Sciatic nerve (tissue), 2 donors: ENCODE measurements around the gene CBFA2T3. TPM values are rescaled to one million over a fixed set of nuclear protein-coding genes. Genes with fewer than 3 reads are reported as not detected.

ENCODE experiments used
- ATAC-seq: fragments of 200-7000 bp; cut with Tn5 transposase; one replicate; pipeline ENCODE4 v1.9.1; 2020; ENCODE audit warnings: mild to moderate bottlenecking, moderate library complexity
- DNase-seq: peaks from one replicate; pipeline ENCODE4 v3.0.0-alpha.2; 2020; ENCODE audit warnings: low spot score
- intact Hi-C: fragments of 100-400 bp; cut with DNase I; formaldehyde crosslinking; loops from one replicate; pipeline ENCODE4 v1.14.2; 2022
- total RNA-seq: library from RNA; stranded (reverse); fragmentation: NEBNext Ultra II Directional; extraction: Animal tissue kit (Norgen Biotek cat#: 25700); gene quantifications from one replicate; pipeline ENCODE4 v1.2.1, GENCODE V29; 2021
- donor health status: DM: no; HTN: no; CAD: no.
- donor health status: DM: no; HTN: no; CAD: no.

The CBFA2T3 gene
- total RNA-seq, 1 donor from 2014 or later, result 8.2 TPM

DNA sequence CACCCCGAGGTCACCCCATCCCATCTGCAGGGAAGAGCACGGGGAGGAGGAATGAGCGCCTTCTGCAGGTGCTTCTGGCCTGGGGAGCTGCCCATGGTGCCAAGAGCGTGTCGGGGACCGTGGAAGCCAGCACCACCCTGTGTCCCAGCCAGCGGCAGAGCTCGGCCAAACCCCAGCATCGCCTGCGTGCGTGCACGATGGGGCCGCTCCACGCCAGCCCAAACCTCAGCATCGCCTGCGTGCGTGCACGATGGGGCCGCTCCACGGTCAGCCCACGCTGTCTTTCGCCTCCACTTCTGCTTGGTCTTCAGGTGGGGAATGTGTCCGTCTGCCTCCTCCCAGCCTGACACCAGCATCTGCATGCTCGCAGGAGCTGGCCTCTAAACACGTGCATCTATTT lies 134.2 kb downstream of the CBFA2T3 start:
- ATAC-seq (no peak), DNase-seq (no peak)
- intact Hi-C loops, result no loop called here

- ATAC-seq (no peak), DNase-seq (no peak)
- intact Hi-C loops, result no loop called here
Measured at GRCh38 chr16:88842308-88842756, 134.7 kb downstream of the CBFA2T3 start.

DNA sequence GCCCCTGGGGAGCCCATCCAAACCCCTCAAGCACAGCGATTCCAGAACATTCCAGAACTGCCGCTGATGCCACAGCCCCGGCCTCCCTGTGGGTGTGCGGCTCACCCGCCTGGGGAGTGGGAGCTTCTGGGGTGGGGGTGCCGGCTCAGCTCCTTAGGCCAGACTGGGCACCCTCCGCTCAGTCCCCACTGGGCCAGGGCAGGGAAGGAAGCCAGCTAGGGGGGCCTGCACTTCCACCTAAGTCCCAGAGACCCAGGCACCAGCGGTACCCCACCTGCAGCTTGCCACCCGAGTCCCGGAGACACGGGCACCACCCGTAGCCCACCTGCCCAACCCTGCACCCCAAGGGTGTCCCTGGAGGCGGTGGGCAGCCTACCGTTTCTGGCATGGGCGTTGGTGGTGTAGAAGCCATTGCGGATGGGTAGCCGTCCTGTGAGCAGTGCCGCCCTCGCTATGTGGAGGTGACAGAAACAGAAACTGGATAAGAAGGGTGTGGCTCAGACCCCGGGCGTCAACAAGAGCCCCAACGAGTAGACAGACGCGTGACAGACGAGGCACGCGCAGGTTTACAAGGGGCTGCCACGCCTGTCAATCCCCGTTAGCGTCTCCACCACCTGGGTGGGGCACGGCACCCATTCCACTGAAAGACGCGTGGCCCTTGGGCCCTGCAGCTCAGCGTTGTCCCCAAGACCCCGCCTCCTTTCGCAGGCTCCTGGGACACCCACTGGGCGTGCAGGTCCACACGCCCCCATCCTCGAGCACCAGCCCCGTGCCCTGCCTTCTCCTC lies 135.3 kb downstream of the CBFA2T3 start:
- ATAC-seq (no peak), DNase-seq (no peak)
- intact Hi-C loops, result no loop called here

- no peak for DNase-seq
- intact Hi-C loops, result no loop called here
- ATAC-seq, result no peak
Measured at GRCh38 chr16:88840600-88841215, 136.3 kb downstream of the CBFA2T3 start.

GRCh38 chr16:88839745-88840599 lies 137.0 kb downstream of the CBFA2T3 start:
- ATAC-seq (no peak), DNase-seq (no peak)
- intact Hi-C loops, result no loop called here

DNA sequence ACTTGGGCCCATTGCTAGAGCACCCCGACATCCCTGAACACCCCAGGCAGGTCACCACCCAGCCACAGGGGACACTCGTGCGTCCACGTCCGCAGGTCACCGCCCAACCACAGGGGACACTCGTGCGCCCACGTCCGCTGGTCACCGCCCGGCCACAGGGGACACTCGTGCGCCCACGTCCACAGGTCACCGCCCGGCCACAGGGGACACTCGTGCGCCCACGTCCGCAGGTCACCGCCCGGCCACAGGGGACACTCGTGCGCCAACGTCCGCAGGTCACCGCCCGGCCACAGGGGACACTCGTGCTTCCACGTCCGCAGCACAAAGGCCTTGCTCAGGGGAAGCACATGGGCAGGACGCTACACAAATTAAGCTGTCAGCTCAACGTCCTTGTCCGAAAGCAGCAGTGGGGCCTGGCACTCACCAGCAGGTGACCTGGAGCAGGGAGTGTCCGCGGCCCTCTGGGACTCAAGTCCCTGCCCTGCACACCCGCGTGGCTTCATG lies 137.9 kb downstream of the CBFA2T3 start:
- no peak for DNase-seq
- intact Hi-C loops, result no loop called here
- no peak for ATAC-seq

DNA sequence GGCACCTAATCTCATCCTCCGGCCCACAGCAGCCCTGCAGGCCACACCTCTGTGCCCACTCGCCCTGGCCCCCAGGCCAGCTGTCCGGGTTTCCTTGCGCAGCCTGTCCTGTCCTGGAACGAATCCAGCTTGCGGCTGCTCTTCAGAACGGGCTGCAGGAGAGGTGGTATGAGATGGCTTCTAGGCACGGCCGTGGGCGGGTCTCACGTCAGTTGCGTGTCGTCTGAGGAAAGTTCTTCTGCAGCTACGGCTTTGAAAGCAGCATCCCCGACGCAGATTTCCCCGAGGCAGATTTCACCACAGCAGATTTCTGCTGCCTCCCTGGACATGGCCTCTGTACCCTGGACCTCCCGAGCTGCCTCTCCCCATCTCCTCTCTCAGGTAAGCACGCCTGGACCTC lies 138.4 kb downstream of the CBFA2T3 start:
- DNase-seq (no peak), ATAC-seq (no peak)

DNA sequence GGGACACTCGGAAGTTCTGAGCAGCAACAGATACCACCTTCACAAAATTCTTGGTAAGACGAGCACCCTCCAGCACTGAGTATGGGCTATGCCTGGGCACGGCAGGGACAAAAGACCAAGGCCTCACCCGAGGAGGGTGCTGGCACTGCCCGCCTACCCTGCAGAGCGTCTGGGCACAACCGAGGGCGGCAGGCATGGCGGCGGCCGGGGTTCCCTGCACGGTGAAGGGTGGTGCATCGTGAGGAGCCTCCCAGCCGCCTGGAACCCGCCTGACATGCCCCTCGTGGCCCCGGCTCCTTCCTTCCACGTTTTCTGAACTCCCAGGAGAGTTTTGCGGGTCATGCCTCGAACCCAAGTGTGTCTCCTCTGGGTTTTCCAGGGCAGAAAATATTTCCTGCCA lies 139.2 kb downstream of the CBFA2T3 start:
- ATAC-seq (no peak), DNase-seq (no peak)
- intact Hi-C loops, result no loop called here

More for the DNA sequence above, 138.4 kb downstream of the CBFA2T3 start:
- intact Hi-C loops, result no loop called here

GRCh38 chr16:88836791-88837190 lies 140.2 kb downstream of the CBFA2T3 start:
- intact Hi-C loops, result no loop called here
- DNase-seq, result no peak
- no peak for ATAC-seq

DNA sequence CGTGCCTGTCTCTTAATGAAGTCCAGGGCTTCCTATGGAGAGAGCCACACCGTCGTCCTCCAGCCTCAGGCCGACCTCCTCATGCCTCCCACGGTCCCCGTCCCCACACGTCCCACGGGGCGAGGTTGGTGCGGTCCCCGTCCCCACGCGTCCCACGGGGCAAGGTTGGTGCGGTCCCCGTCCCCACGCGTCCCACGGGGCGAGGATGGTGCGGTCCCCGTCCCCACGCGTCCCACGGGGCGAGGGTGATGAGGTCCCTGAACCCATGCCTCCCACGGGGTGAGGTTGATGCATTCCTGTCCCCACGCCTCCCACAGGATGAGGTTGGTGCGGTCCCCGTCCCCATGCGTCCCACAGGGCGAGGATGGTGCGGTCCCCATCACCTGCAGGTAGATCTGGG lies 141.2 kb downstream of the CBFA2T3 start:
- intact Hi-C loops, result no loop called here
- DNase-seq (no peak), ATAC-seq (no peak)

DNA sequence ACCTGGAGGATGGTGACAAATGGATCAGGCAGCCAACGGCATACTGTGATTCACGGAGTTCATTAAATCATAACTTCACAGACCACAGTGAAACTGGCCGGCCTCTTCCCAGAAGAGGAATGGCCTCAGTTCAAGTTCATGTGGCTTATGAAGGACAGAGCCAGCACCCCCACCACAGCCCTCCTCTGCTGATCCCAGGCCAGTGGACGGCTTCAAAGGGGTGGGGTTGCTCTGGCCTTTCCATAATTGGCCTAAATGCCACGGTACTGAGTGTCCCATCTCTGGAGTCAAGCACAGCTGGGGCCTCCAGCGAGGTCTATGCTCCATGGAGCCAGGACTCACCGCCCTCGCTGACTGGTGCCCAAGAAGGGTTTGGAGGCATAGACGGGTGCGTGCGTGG lies 141.6 kb downstream of the CBFA2T3 start:
- no peak for DNase-seq
- intact Hi-C loops, result no loop called here
- ATAC-seq, result peak; percentile 79

DNA sequence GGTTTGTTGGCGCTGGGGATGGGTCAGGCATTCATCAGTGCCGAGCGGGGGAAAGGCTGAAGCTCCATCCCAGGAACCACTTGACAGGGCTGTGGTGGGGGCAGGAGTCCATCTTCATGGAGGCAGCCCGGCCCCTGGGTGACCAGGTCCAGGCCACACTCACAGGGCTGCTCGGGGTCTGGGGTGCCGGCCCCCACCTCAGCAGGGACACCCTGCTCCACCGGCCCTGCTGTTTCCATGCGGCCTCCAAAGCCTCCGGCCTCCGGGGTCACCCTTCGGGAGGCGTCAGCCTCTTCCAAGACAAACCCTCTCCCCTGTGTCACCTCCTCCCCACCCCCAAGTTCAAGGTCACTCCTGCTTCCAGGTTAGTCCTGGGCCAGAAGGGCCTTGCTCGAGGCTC lies 142.3 kb downstream of the CBFA2T3 start:
- ATAC-seq, result no peak
- no peak for DNase-seq
- intact Hi-C loops, result no loop called here

- DNase-seq, result no peak
- intact Hi-C loops, result no loop called here
- no peak for ATAC-seq
Measured at GRCh38 chr16:88833086-88833485, 143.9 kb downstream of the CBFA2T3 start.

GRCh38 chr16:88831838-88832237 lies 145.2 kb downstream of the CBFA2T3 start:
- ATAC-seq (no peak), DNase-seq (no peak)
- intact Hi-C loops, result no loop called here

GRCh38 chr16:88830783-88831182 lies 146.2 kb downstream of the CBFA2T3 start:
- ATAC-seq (no peak), DNase-seq (no peak)
- intact Hi-C loops, result no loop called here

GRCh38 chr16:88830258-88830657 lies 146.7 kb downstream of the CBFA2T3 start:
- intact Hi-C loops, result no loop called here
- ATAC-seq (no peak), DNase-seq (no peak)

GRCh38 chr16:88828711-88829110 lies 148.3 kb downstream of the CBFA2T3 start:
- no peak for DNase-seq
- ATAC-seq, result no peak
- intact Hi-C loops, result no loop called here

DNA sequence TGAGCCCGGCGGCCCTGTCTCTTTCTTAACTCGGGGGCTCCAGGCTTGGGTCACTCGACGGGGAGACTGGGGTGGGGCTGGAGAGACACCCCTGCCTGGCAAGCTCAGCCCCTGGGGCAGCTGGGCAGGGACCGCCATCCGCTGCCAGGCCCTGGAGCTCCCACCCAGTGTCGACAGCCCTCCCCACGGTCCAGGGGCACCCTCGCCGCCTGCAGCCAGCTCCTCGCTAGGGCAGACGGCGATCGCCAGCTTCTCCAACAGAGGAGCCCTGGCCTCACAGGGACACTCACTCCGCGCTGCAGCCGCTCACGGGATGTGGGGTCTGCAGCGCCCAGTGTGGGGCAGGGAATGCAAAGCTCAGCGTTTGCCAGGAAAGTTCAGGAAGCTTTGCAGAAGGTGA lies 149.3 kb downstream of the CBFA2T3 start:
- ATAC-seq (no peak), DNase-seq (no peak)
- intact Hi-C loops, result no loop called here

- intact Hi-C loops, result no loop called here
- DNase-seq (no peak), ATAC-seq (no peak)
Measured at GRCh38 chr16:88826070-88826840, 150.8 kb downstream of the CBFA2T3 start.
